GM19324 (cell line): ENCODE measurements around the gene BCHE.
"Not testable (repeated sequence)": the region's sequence is repeated elsewhere in the genome, so short reads cannot be mapped to it uniquely, and the experiment has no call there.

Experiments used
- ATAC-seq: cut with Tn5 transposase; IDR thresholded peaks from one replicate; pipeline ENCODE4 v1.9.1; 2021; ENCODE audit warnings: mild to moderate bottlenecking, moderate library complexity; ENCODE audit not compliant: unreplicated experiment, low FRiP score

Gene BCHE

DNA sequence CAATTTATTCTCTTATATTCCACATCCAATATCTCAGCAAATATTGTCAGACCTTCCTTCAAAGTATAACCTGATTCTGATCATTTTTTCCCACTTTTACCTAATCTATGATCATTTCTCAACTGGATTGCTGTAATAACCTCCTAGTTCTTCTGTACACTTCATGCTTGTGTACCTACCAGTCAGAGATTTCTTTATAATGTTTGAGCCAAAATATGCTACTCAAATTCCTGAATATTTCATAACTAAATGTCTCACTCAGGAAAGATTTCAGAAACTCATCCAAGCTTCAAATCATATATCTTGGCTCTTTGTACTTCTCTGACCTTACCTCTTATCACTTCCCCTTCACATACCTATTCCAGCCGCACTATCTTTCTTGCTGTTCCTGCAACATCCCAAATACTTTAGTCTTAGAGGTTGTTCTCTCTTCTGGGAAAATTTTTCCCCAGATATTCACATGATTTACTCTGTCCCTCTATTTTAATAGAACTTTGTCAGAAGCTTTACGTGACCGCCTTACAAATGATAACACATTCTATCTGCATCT lies 20.0 kb downstream of the BCHE start:
- no peak for ATAC-seq

DNA sequence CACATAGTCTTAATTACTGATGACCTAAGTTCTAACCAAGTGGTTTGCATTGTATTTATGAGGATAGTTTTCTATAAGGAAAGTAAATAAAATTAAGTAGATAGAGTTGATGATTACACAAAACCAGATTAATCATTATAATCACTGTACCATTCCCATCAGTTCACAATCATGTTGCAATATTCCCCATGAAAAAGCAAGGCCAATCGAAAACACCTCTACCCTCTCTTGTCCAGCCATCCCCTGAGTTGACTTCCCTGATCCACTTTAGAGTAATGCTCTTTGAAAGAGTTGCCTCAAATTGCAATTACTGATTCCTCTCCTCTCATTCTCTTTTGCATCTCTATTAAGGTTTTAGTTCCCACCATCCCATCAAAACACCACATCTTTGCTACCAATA lies 21.0 kb downstream of the BCHE start:
- ATAC-seq: no peak

DNA sequence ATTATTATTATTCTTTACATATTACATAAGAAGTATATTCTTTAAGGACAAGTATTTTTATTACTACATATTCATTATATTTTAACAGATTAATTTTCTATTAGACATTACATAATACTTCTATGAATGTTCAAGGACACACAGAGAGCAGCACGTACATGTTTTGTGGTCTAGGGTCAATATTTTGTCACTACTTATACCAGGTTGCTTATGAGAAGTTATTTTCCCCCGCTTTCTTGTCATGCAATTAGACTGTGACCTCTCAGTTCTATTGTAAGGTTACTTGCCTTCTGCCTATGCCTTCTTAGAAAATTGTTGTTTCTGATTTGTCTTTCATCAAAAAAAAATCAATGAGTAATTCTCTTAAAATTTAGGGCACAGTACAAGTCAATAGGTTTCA lies 21.5 kb downstream of the BCHE start:
- ATAC-seq: no peak

DNA sequence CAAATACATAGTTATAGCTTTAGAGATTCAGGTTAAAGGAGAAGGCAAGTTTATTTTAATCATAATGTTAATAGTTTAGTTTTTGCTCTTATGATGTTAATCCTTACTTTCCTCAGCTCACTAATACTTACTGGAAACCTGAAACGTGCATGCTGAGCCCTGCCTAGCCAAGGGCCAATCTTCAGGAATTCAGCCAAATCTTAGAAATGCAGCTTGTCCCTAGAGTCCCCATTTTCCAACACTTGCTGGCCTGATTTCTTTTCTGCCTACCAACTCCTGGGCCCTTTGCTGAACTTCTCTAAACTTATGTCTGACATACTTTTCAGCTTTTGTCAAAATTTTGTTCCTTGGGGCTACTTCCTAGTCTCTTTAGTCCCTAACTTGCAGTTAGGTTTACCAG lies 22.8 kb downstream of the BCHE start:
- no peak for ATAC-seq

DNA sequence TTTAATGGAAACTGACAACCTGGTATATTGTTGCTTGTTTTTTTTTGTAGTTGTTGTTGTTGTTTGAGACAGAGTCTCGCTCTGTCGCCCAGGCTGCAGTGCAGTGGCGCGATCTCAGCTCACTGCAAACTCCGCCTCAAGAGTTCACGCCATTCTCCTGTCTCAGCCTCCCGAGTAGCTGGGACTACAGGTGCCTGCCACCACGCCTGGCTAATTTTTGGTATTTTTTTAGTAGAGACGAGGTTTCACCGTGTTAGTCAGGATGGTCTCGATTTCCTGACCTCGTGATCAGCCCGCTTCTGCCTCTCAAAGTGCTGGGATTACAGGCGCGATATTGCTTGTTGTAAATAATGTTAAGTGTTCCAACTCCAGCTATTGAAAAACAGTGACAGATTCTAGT lies 29.3 kb downstream of the BCHE start:
- not testable (repeated sequence) for ATAC-seq

DNA sequence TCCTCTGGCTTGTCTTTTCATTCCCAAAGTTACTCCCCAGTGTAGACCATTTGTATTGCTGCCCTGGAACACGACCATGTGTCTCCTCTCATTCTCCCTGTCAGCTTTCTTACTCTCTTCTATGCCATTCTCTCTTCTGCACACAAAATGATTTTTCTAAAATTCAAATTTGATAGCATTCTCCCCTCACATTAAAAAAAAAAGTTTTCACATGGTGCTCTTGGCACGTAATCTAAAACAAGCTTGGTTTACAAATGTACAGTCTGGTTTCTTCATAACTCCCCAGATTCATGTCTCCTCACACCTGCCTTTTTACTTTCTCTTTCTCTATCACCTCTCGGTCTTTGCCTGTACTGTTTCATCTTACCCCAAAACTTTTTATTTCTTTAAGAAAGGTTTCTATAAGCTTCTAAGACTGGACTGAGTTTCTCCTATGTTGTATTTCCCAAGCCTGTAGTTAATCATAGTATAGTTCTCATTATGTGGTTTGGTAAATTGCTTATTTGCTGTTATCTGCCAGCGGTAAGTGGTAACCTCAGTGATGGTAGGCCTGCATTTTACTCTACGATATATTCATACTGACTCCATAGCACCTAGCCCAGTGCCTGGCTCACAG lies 31.2 kb downstream of the BCHE start:
- peak; percentile 90 for ATAC-seq

DNA sequence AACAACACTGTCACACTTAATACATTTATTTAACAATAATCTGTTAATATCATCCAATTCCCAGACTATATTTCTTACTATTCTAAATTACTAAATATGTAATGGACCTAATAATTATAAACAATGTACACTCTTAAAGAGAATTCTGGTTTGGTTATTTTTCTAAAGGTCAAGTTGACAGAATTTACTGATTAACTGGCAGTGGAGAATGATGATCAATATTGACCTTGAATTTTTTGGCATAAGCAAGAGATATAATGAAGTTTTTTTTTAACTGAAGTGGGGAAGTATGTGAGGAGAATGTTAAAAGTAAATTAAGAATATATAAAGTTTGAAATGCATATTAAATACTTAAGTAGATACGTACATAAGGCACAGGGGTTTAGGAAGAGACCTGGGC lies 33.8 kb downstream of the BCHE start:
- no peak for ATAC-seq

DNA sequence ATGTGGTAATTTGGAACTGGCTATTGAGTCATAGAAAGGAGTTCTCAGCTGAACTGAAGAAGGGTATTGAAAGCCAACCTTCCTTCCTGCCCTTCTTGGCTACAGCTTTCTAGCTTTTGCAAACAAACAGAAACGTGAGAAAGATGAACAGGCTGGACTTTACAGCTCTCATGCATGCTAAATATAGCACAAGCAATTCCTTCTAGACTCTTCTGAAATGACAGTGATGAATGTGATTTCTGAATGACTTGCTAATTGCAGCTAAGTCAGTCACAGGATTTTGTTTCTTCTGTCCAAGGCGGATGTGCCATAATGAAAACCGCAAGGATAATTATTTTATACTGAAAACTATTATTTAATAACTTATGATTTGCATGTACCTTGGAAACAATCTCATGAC lies 36.3 kb downstream of the BCHE start:
- no peak for ATAC-seq

DNA sequence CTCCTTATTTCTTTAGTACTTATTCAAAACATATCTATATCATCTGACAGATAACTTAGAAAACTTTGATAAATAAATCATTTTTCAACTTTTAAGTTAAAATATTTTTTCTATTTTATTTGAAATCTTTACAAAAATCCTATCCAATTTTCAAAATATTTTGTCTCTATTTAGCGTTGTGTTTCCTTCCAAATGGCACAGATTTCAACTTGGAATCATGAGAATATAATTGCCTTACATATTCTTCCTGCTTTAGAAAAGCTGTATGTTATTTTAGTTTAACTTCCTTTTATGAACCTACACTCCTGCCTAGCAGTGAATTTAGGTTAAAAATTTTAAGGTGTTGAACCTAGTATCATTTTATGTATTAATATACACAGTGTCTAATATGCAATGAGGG lies 38.2 kb downstream of the BCHE start:
- no peak for ATAC-seq

DNA sequence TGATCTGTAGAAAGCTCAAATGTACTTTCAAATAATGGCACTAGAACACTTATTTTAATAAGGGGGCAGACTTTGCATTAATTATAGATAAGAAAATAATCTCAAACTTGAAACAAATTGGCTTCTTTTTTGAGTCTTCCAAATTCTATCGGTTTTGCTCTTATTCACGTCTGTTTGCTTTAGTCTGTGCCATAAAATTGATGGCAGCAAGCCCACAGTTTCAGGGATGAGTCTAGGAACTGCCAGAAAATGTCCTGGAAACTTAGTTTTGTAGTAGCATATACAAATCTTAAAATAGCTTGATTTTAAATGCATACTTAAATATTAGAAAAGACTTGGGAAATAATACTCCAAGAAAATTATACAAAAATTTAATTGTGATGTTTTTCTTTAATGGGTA lies 39.7 kb downstream of the BCHE start:
- ATAC-seq: no peak

DNA sequence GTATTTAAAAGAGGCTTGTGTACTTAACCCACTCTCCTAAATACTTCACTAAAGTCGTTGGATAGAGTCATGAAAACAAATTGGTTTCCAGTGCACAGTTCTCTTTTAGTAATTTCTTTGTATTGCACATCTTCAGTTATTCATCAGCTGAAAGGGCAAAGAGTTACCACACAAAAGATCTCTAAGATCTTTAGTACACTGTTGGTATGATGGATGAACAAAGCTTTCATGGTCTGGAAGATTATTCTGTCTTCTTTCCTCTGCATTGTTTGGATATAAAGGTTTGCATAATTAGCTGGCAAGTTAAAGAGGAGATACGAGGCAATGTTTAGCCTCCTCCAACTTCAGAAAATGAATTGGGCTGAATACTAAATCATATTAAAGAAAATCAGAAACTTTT lies 40.5 kb downstream of the BCHE start:
- ATAC-seq: no peak

DNA sequence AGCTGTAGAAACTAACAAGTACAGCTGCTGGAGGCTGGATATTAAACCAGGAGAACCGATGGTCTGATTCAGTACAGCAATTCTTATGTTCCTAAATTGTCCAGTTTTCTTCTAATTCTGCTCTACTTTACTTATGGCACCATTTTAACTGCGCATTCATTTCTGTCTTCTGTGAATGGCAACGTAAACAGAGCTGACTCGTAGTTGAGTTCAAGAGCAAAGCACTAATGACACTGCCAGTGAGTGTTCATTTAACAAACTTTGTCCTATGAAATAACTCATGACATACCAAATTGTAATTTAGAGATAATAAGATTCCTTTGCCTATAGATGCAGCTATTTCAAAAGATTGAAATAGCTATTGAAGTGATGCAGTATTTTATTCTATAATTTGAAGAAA lies 48.7 kb downstream of the BCHE start:
- ATAC-seq: no peak

DNA sequence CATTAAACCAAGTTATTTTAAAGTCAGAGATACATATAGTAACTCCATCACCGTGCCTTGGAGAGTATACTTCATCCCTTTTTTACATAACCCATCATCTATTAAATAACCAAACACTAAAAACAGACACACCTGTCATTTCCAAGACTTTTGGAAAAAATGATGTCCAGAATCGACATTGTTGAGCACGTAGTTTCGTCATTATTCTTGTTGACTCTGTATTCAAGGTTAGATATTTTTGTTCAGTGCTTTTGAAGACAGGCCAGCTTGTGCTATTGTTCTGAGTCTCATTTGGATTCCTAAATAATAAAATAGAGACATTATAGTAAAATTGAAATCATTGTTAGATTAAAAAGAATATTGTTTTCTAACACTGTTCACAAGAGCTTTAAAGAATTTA lies 51.2 kb downstream of the BCHE start:
- no peak for ATAC-seq

DNA sequence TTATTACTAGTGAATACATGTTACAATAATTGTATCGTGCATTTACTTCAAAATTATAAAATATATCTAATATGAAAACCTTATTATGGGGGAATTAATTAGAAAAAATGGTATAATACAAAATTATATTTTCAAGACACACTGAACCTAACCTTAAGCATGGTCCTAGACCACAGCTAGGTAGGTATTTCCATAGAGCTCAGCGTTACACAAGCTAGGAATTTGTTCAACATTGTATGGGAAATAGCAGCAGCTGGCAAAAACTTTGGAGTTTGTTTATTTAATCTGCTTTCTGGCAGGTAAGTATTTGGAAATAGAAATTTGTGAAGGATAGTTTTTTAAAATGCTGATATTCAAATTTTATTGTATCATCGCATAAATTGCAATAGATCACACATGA lies 52.9 kb downstream of the BCHE start:
- no peak for ATAC-seq

DNA sequence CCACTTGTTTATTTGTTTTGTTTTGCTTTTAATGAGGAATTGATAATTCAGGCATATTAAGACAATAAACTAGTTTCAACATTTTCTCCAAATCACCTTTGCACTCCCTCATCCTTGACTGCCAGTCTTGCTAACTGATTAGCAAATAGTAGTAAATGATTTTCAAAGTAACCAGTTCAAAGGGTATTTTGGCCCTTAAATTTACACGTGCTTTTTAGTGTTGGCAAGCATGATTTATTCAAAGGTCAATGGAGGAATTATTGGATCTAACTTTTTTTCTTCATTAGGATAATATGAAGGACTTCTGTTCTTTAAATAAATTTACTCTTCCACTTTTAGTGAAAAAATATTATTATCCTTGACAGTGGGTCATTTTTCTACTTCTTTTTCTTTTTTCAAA lies 53.8 kb downstream of the BCHE start:
- no peak for ATAC-seq

DNA sequence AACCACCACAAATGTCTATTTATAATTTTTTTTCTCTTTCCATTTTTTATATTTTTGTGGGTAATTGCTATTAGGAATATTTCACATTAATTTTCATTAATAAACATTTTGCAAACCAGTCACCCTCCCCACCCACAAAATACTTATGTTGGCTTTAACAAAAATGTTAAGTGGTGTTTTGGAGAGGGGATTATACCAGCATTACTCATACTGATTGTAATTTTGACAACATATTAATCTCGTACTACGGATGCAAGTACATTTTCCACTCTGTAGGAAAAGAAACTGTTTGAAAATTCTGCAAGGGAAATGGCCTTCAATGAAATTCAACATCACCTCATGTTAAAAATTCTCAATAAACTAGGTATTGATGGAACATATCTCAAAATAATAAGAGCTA lies 58.3 kb downstream of the BCHE start:
- no peak for ATAC-seq

DNA sequence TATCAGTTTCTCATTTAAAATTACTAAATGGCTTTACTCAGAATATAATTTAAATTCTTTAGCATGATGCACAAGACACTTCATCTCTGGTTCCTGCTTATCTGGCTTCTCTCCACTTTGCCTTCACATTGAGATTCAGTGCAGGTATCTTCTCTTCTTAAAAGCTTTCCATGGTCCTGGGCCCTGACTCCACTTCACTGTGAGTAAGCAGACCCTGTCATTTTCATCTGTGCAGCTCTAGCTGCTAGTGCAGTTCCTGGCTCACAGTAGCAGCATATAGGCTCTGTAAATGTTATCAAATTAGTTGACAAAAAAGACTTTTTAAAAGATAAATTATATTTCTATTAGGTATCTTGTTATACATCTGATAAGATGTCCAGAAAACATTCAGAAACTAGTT lies 58.8 kb downstream of the BCHE start:
- ATAC-seq: no peak

DNA sequence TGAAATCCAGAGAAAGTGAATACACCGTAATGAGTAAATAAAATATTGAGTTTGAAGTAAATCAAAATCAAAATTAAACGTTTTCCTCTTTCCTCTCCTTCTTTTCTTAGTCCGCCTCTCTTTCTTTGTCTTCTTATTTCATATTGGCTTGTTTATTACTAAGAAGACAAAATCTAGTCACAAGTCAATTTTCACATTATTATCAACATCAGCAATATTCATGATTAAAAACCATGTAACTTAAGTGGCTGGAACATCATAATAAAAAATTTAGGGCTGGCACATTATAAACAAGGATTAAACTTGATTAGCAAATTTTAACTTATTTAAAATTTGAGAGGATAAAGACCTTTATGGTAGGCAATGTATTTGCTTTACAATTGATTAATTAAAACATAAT lies 61.4 kb downstream of the BCHE start:
- ATAC-seq: no peak

DNA sequence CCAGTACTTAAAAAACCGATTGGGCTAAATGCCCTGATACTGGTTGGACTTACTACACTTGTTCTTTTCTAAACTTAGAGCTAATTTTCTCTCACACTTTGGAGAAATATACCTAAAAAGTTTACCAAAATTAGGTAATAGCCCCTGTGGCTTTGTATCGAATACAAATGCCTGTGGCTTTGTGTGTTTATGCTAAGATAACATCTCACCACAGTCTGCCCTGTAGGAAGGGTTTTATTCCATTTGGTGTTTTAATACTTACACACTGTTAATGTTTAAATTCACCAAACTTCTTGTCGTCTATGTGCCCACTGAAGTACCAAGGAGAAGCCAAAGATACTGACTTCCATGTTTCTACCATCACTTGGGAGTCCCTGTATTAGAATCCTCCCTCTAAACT lies 66.4 kb downstream of the BCHE start:
- ATAC-seq: no peak

DNA sequence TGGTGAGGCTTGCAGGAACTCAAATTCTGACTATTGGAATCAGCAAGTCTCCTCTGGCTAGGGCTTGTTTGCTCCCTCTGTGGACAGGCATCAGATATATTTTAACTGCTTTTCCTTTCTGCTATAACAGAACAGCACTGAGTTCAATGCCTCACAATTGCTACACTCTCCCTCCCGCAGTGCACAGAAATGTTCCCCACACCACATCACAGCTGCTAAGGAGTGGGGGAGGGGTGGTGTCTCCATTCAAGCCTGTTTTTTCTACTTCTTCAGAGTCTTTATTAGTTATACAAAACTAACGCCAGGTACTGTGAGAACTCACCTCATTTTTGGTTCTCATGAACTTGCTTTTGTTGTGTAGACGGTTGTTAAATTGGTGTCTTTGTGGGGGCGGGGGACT lies 68.5 kb downstream of the BCHE start:
- ATAC-seq: no peak

DNA sequence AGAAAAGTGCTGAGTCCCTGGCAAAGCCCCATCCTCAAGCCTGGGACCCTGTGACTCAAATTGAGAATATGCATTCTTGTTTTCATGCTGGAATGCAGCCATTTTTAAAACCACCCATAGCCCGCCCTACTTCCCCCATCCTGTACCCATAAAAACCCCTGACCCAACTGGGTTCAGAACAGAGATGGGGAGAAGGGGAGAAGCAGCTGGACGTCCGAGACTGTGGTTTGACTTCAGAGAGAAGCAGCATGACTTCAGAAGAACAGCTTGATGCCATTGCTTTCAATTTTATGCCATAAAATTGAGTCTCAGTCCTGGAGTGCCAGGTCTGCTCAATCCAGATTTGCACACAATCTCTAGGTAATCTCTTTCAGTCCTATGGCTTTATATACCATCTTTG lies 78.2 kb downstream of the BCHE start:
- no peak for ATAC-seq

DNA sequence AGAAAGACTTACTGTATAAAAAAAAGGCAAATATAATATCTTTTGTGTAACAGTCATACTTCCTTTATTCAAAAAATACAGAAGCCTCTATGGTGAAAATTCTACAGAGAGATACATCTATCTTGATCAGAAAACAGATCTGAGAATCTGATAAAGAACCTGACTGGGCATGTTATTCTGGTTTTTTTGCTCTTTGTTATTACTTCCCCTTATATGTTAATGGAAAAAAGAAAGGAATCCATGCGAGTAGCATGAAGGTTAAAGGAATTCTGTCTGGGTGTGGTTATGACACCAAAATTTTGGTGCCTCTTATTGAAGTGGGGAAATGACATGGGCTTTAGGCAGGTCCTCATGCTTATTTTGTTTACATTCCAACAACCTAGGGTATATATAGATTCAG lies 81.7 kb downstream of the BCHE start:
- ATAC-seq: no peak
